ENCODE data around the gene HS3ST6. TPM values are rescaled to one million over a fixed set of nuclear protein-coding genes. Genes with fewer than 3 reads are reported as not detected.
A peak's percentile ranks its signal among the peaks of the same experiment; 100 is the strongest.
"Not testable (repeated sequence)": the region's sequence is repeated elsewhere in the genome, so short reads cannot be mapped to it uniquely, and the experiment has no call there.

Gene HS3ST6
- total RNA-seq, 2 experiments from 2014 or later: not detected

GRCh38 chr16:1877089-1877488 lies 41.1 kb downstream of the HS3ST6 start:
- ChIA-PET CTCF (interaction anchor here (0.8 to 1.4 kb wide), 3 partner anchors 12 to 27 kb away, joined by 3 read pairs; no protein-coding TSS in a partner anchor), POLR2A (no interaction called here)
- Mint-ChIP-seq H3K4me1 (ENCODE audit: low read depth) (peaks cover 3% of the 10 kb centered on the region), H3K9me3 (no peaks in the 10 kb centered on the region), H3K27me3 (peaks cover 29% of the 10 kb centered on the region), H3K36me3 (no peaks in the 10 kb centered on the region), H3K27ac (no peak overlapping the region), H3K4me3 (no peak overlapping the region)
- no peak for DNase-seq
- intact Hi-C loops (cut with micrococcal nuclease): no loop called here

GRCh38 chr16:1876468-1876867 lies 41.7 kb downstream of the HS3ST6 start:
- H3K36me3 Mint-ChIP-seq: no peaks in the 10 kb centered on the region
- ChIA-PET POLR2A (interaction anchor here (0.6 kb wide), 1 partner anchor 594 kb away, joined by 3 read pairs; no protein-coding TSS in a partner anchor), CTCF (interaction anchor here (0.8 to 1.4 kb wide), 3 partner anchors 8 to 27 kb away, joined by 3 read pairs; no protein-coding TSS in a partner anchor)
- no peak overlapping the region for H3K4me3 Mint-ChIP-seq
- intact Hi-C loops (cut with micrococcal nuclease): no loop called here
- no peak overlapping the region for H3K27ac Mint-ChIP-seq
- peak; percentile 51 for DNase-seq
- H3K4me1 Mint-ChIP-seq (ENCODE audit: low read depth): peaks cover 3% of the 10 kb centered on the region
- no peaks in the 10 kb centered on the region for H3K9me3 Mint-ChIP-seq
- peaks cover 28% of the 10 kb centered on the region for H3K27me3 Mint-ChIP-seq

GRCh38 chr16:1876066-1876465 lies 42.1 kb downstream of the HS3ST6 start:
- H3K36me3 Mint-ChIP-seq; DNase-seq; H3K4me3 Mint-ChIP-seq; intact Hi-C loops (cut with micrococcal nuclease); H3K4me1 Mint-ChIP-seq (ENCODE audit: low read depth); H3K27ac Mint-ChIP-seq; H3K9me3 Mint-ChIP-seq: not testable (repeated sequence)
- POLR2A ChIA-PET: interaction anchor here (0.6 kb wide), 1 partner anchor 594 kb away, joined by 3 read pairs; no protein-coding TSS in a partner anchor
- CTCF ChIA-PET: interaction anchor here (0.8 to 1.4 kb wide), 3 partner anchors 8 to 26 kb away, joined by 3 read pairs; no protein-coding TSS in a partner anchor
- H3K27me3 Mint-ChIP-seq: peaks cover 28% of the 10 kb centered on the region

GRCh38 chr16:1874854-1875253 lies 43.4 kb downstream of the HS3ST6 start:
- Mint-ChIP-seq H3K36me3 (no peaks in the 10 kb centered on the region), H3K27me3 (peaks cover 28% of the 10 kb centered on the region), H3K9me3 (no peaks in the 10 kb centered on the region), H3K4me3 (no peak overlapping the region), H3K27ac (no peak overlapping the region), H3K4me1 (ENCODE audit: low read depth) (peaks cover 3% of the 10 kb centered on the region)
- intact Hi-C loops (cut with micrococcal nuclease): no loop called here
- ChIA-PET POLR2A (no interaction called here), CTCF (no interaction called here)
- no peak for DNase-seq

GRCh38 chr16:1871974-1872635 lies 46.1 kb downstream of the HS3ST6 start, which contains the start of gene MEIOB:
MEIOB (minus strand) TSS chr16:1872164; CDS start chr16:1868175, 3,989 bp downstream.
- H3K4me1 Mint-ChIP-seq (ENCODE audit: low read depth): peaks cover 3% of the 10 kb centered on the region
- CTCF ChIA-PET: interaction anchor here (0.7 kb wide), 1 partner anchor 166 kb away, joined by 3 read pairs; the partner anchor contains the start of gene MAPK8IP3
- H3K9me3 Mint-ChIP-seq: no peaks in the 10 kb centered on the region
- no peak within 1 kb of the TSS for H3K27ac Mint-ChIP-seq
- DNase-seq: peak; percentile 34
- peaks cover 12% of the 10 kb centered on the region for H3K27me3 Mint-ChIP-seq
- POLR2A ChIA-PET: no interaction called here
- peak within 1 kb of the TSS; percentile 32 for H3K4me3 Mint-ChIP-seq
- intact Hi-C loops (cut with micrococcal nuclease): no loop called here
- H3K36me3 Mint-ChIP-seq: no peaks in the 10 kb centered on the region

- H3K27me3 Mint-ChIP-seq: peaks cover 10% of the 10 kb centered on the region
- CTCF ChIA-PET: no interaction called here
- H3K4me3 Mint-ChIP-seq: no peak overlapping the region
- POLR2A ChIA-PET: no interaction called here
- peaks cover 3% of the 10 kb centered on the region for H3K4me1 Mint-ChIP-seq (ENCODE audit: low read depth)
- H3K27ac Mint-ChIP-seq: no peak overlapping the region
- no peaks in the 10 kb centered on the region for H3K36me3 Mint-ChIP-seq
- DNase-seq: no peak
- intact Hi-C loops (cut with micrococcal nuclease): no loop called here
- no peaks in the 10 kb centered on the region for H3K9me3 Mint-ChIP-seq
Observed at GRCh38 chr16:1870365-1871082, 47.7 kb downstream of the HS3ST6 start.

- intact Hi-C loops (cut with micrococcal nuclease): loop anchor here (2.0 kb wide), 1 partner anchor 63 kb away; no protein-coding TSS in a partner anchor
- CTCF ChIA-PET: interaction anchor here (0.6 to 4.4 kb wide), 2 partner anchors 28 to 62 kb away, joined by 3 to 23 read pairs; no protein-coding TSS in a partner anchor
- POLR2A ChIA-PET: no interaction called here
- Mint-ChIP-seq H3K27me3 (peaks cover 3% of the 10 kb centered on the region), H3K9me3 (no peaks in the 10 kb centered on the region), H3K27ac (no peak overlapping the region), H3K4me1 (ENCODE audit: low read depth) (peaks cover 2% of the 10 kb centered on the region), H3K4me3 (no peak overlapping the region), H3K36me3 (no peaks in the 10 kb centered on the region)
- DNase-seq: no peak
Observed at GRCh38 chr16:1865902-1866690, 52.1 kb downstream of the HS3ST6 start.

- no peaks in the 10 kb centered on the region for H3K9me3 Mint-ChIP-seq
- peaks cover 2% of the 10 kb centered on the region for H3K4me1 Mint-ChIP-seq (ENCODE audit: low read depth)
- no peak overlapping the region for H3K27ac Mint-ChIP-seq
- no peak overlapping the region for H3K4me3 Mint-ChIP-seq
- ChIA-PET POLR2A (no interaction called here), CTCF (interaction anchor here (0.7 to 4.4 kb wide), 4 partner anchors 11 to 295 kb away, joined by 3 to 23 read pairs (median 4); no protein-coding TSS in a partner anchor)
- intact Hi-C loops (cut with micrococcal nuclease): loop anchor here (2.0 kb wide), 1 partner anchor 65 kb away; no protein-coding TSS in a partner anchor
- DNase-seq: no peak
- peaks cover 10% of the 10 kb centered on the region for H3K27me3 Mint-ChIP-seq
- H3K36me3 Mint-ChIP-seq: no peaks in the 10 kb centered on the region
Observed at GRCh38 chr16:1863681-1864460, 54.3 kb downstream of the HS3ST6 start.

GRCh38 chr16:1862394-1862793 lies 55.8 kb downstream of the HS3ST6 start:
- Mint-ChIP-seq H3K36me3 (no peaks in the 10 kb centered on the region), H3K4me3 (no peak overlapping the region), H3K27me3 (peaks cover 22% of the 10 kb centered on the region), H3K4me1 (ENCODE audit: low read depth) (peaks cover 2% of the 10 kb centered on the region), H3K9me3 (no peaks in the 10 kb centered on the region), H3K27ac (no peak overlapping the region)
- ChIA-PET CTCF (interaction anchor here (0.9 to 4.4 kb wide), 6 partner anchors 35 to 278 kb away, joined by 3 to 23 read pairs (median 3); no protein-coding TSS in a partner anchor), POLR2A (interaction anchor here (0.7 kb wide), 1 partner anchor 98 kb away, joined by 3 read pairs; no protein-coding TSS in a partner anchor)
- DNase-seq: no peak
- intact Hi-C loops (cut with micrococcal nuclease): no loop called here

- POLR2A ChIA-PET: interaction anchor here (0.7 kb wide), 1 partner anchor 99 kb away, joined by 3 read pairs; no protein-coding TSS in a partner anchor
Observed at GRCh38 chr16:1861730-1862129, 56.5 kb downstream of the HS3ST6 start.

More at GRCh38 chr16:1861730-1862129, 56.5 kb downstream of the HS3ST6 start:
- Mint-ChIP-seq H3K36me3 (no peaks in the 10 kb centered on the region), H3K4me1 (ENCODE audit: low read depth) (peaks cover 6% of the 10 kb centered on the region), H3K27me3 (peaks cover 26% of the 10 kb centered on the region), H3K4me3 (no peak overlapping the region), H3K9me3 (no peaks in the 10 kb centered on the region), H3K27ac (no peak overlapping the region)
- CTCF ChIA-PET: interaction anchor here (1.0 to 1.6 kb wide), 4 partner anchors 34 to 279 kb away, joined by 3 read pairs; no protein-coding TSS in a partner anchor
- intact Hi-C loops (cut with micrococcal nuclease): no loop called here
- DNase-seq: no peak

Measured in activated CD4-positive, alpha-beta memory T cell treated with anti-CD3 and anti-CD28 coated beads for 36 hours (primary cell).